ENCODE measurements around the gene RBBP8NL.
A peak's percentile ranks its signal among the peaks of the same experiment; 100 is the strongest.

The RBBP8NL gene

DNA sequence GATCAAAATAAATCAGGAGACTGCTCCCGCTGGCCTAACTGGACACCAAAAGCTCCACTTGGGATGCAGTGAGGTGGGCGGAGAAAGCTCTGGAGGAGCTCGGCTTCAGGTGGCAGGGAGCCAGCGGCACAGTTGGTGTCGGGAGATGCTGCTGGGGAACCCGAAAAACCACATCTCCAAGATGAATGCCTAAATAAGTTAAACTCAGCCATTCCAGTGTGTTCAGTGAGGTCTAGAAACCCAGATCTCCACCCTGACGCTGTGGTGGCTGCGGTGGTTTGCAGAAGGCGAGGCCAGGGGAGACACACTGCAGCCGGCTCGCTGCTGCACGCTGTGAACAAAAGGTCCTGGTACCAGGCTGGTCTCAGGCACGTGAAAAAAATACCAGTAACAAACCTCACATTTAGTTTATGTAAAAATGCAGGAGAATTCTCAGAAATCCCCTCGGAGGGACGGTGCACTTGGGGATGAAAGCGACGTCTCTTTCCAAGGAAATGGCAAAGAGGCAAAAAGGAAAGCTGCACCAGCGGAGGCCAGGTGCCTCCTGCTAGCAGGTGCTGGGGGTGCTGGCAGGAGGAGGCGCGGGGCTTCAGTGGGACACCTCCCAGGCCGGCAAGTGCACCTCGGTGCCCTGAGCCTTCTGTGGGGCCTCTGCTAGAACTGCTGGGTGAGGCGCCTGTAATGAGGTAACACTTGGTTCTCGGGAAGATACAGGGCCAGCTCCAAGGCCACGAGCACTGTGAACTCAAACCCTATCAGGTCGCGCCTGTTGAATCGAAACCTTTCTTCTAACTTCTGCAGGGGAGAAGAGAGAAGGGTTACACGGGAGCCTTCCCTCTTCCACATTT, 36.8 kb downstream of the RBBP8NL start:
- H3K27me3 ChIP-seq (ENCODE audit: control insufficient read depth, insufficient read depth, low read length) = no peaks in the 10 kb centered on the region
- H3K36me3 ChIP-seq (ENCODE audit: control insufficient read depth, insufficient read depth, low read length) = peaks cover 38% of the 10 kb centered on the region
- no peaks in the 10 kb centered on the region for H3K4me1 ChIP-seq (ENCODE audit: control insufficient read depth, insufficient read depth, low read length)
- no peak overlapping the region for H3K9ac ChIP-seq (ENCODE audit: low read depth, low read length)
- H3K4me3 ChIP-seq (ENCODE audit: low read depth, low read length) = no peak overlapping the region
- H3K9me3 ChIP-seq (ENCODE audit: control insufficient read depth, insufficient read depth, low read length) = no peaks in the 10 kb centered on the region

DNA sequence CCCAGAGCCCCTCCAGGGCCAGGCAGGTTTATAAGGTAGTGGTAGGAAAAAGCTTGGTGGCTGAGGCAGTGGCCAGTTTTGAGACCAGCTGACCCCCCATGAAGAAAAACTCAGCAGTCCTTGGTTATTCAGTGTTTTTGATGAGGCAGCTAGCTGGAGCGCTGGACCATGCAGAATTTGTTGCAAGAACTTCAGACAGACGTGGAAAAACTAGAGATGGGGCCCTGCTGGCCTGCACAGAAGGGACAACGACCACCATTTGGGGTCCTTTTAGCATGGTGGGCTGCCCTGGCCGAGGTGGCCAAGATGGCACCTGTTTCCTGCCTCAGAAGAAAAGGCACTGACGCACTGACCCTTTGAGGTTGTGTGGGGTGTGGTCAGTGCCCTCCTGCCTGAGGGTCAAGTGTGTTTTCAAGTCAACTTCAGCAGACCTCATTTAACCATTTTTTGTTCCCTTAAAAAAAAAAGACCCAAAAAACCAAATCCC, 37.7 kb downstream of the RBBP8NL start:
- Histone ChIP-seq H3K4me3 (ENCODE audit: low read depth, low read length) (no peak overlapping the region), H3K27me3 (ENCODE audit: control insufficient read depth, insufficient read depth, low read length) (no peaks in the 10 kb centered on the region), H3K9ac (ENCODE audit: low read depth, low read length) (no peak overlapping the region), H3K9me3 (ENCODE audit: control insufficient read depth, insufficient read depth, low read length) (no peaks in the 10 kb centered on the region), H3K36me3 (ENCODE audit: control insufficient read depth, insufficient read depth, low read length) (peaks cover 38% of the 10 kb centered on the region), H3K4me1 (ENCODE audit: control insufficient read depth, insufficient read depth, low read length) (no peaks in the 10 kb centered on the region)

DNA sequence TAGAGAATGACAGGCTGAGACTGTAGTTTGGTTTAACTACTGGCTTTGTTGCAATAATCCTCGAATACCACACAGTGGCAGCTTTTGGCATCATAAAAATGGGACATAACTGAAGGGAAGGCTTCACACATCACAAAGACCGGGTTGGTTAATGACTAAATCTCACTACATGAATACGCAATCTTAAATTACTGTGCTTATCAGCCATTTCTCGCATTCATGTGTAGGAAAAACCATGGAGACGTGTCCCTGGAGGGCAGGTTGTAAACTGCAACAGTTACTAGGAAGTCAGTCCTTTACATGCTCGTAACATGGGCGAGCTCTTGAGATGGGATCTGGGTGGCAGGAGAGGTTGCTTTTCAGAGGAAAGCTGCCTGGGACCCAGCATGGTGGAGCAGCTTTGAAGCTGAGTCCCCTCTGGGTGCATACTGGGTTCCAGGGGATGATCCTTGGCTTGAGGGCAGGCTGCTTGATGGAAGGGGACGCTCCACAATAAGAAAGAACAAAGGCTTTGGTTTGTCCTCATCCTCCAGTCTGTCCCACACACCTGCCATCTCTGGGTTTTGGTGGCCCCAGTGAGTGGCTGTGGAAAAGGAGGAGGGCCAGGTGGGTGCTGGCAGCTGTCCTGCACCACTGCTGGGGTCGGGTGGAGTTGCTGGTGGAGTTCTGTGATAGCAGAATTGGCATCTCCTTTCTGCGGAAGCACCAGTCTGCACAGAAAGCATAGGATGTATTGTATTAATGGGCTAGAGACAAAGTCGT, 38.3 kb downstream of the RBBP8NL start:
- Histone ChIP-seq H3K9ac (ENCODE audit: low read depth, low read length) (no peak overlapping the region), H3K4me1 (ENCODE audit: control insufficient read depth, insufficient read depth, low read length) (no peaks in the 10 kb centered on the region), H3K27me3 (ENCODE audit: control insufficient read depth, insufficient read depth, low read length) (no peaks in the 10 kb centered on the region), H3K4me3 (ENCODE audit: low read depth, low read length) (no peak overlapping the region), H3K9me3 (ENCODE audit: control insufficient read depth, insufficient read depth, low read length) (no peaks in the 10 kb centered on the region), H3K36me3 (ENCODE audit: control insufficient read depth, insufficient read depth, low read length) (peaks cover 38% of the 10 kb centered on the region)

DNA sequence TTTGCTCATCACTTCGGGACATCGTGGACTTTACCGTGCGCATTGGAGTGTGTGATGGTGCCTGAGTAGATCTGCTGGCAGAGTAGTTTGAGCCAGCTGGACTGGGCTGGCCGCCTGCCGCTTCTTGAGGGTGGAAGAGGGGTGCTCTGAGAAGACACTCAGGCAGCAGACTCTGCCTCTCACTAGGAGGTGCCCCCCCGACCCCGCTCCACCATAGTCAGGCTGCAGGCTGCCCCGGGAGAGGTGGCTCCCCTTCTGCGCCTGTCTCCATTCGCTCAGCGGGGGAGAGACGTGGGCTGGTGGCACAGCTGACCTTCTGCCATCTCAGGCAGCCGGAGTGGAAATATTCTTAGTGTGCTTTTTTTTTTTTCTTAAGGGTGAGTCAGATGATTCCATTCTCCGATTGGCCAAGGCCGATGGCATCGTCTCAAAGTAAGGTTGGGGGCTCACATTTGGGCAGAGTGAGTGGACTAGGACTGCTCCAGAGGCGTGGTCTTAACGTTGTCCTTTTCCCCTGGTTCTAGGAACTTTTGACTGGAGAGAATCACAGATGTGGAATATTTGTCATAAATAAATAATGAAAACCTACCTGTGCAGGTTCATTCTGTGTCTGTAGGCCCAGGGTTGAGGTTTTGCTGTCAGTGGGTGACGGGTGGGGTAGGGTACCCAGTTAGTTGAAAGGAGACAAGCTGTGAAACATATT, 39.3 kb downstream of the RBBP8NL start:
- H3K9ac ChIP-seq (ENCODE audit: low read depth, low read length) = peak overlapping the region; percentile 93
- H3K27me3 ChIP-seq (ENCODE audit: control insufficient read depth, insufficient read depth, low read length) = no peaks in the 10 kb centered on the region
- no peaks in the 10 kb centered on the region for H3K9me3 ChIP-seq (ENCODE audit: control insufficient read depth, insufficient read depth, low read length)
- H3K36me3 ChIP-seq (ENCODE audit: control insufficient read depth, insufficient read depth, low read length) = peaks cover 36% of the 10 kb centered on the region
- H3K4me1 ChIP-seq (ENCODE audit: control insufficient read depth, insufficient read depth, low read length) = no peaks in the 10 kb centered on the region
- H3K4me3 ChIP-seq (ENCODE audit: low read depth, low read length) = peak overlapping the region; percentile 95

DNA sequence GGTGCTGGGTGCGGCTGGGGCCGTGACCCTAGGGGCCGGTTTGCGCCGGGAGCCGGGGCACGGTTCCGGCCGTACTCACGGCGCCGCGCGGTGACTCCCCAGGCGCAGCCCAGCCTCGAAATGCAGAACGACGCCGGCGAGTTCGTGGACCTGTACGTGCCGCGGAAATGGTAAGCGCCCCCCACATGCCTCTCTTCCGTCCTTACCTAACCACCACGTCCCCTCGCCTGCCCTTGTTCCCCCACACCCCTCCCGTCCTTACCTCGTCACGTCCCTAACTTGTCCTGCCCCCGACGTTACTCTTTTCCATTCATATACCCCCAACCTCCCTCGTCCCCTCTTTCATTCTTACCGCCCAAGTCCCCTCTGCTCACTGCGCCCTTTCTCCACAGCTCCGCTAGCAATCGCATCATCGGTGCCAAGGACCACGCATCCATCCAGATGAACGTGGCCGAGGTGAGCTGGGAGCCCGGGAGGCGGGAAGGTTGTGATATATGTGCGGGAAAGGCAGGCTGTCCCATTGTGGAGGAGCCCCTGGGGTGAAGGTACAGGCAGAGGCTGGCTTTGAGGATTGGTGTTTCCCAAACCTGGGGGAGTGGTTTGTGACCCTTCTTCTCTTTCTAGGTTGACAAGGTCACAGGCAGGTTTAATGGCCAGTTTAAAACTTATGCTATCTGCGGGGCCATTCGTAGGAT, 40.0 kb downstream of the RBBP8NL start:
- H3K27me3 ChIP-seq (ENCODE audit: control insufficient read depth, insufficient read depth, low read length) = no peaks in the 10 kb centered on the region
- H3K4me1 ChIP-seq (ENCODE audit: control insufficient read depth, insufficient read depth, low read length) = no peaks in the 10 kb centered on the region

DNA sequence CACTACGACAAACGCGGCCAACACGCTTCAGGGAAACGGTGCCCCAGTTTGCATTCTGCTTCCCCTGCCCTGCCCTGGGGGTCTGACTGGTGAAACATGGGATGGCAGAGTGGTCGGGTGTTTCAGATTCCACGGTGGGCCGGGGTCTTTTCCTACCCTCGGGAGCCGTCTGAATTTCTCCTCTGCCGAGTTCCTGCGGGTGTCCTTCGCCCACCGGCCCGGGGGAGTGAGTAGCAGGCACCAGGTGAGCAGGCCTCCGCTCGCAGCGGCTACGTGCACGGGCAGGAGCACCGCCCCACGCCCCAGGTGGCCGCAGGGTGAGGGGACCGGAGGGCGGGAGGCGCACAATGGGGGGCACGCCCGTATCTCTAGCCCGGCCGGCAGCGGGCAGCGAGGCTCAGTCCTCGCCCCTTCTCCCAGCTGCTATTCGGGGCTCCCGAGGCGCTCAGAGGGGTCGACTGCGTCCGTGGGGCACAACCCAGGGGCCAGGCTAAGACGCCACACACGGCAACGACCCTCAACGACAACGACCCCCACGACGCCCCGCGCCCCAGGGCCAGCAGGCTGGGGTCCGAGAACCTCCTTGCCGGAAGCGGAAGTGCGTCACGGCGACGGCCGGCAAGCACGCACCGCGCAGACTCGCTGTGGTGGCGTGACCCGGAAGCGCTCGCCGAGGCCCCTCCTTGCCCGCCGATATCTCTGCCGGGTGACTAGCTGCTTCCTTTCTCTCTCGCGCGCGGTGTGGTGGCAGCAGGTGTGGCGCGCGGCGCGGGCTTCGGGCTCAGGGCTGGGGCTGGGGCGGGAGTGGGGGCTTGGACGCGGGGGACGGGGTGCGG, 40.7 kb downstream of the RBBP8NL start, which contains the start of gene RPS21:
RPS21 (plus strand) TSS at position 721 of the 836 bp plus-strand sequence. CDS start 236 bp downstream, outside the sequence.
- Histone ChIP-seq H3K27me3 (ENCODE audit: control insufficient read depth, insufficient read depth, low read length) (no peaks in the 10 kb centered on the region), H3K9ac (ENCODE audit: low read depth, low read length) (peak within 1 kb of the TSS; percentile 94), H3K9me3 (ENCODE audit: control insufficient read depth, insufficient read depth, low read length) (no peaks in the 10 kb centered on the region), H3K4me1 (ENCODE audit: control insufficient read depth, insufficient read depth, low read length) (no peaks in the 10 kb centered on the region), H3K4me3 (ENCODE audit: low read depth, low read length) (peak within 1 kb of the TSS; percentile 95), H3K36me3 (ENCODE audit: control insufficient read depth, insufficient read depth, low read length) (peaks cover 39% of the 10 kb centered on the region)

More for the DNA sequence above, 40.0 kb downstream of the RBBP8NL start:
- peak overlapping the region; percentile 95 for H3K4me3 ChIP-seq (ENCODE audit: low read depth, low read length)
- H3K9me3 ChIP-seq (ENCODE audit: control insufficient read depth, insufficient read depth, low read length) = no peaks in the 10 kb centered on the region
- peak overlapping the region; percentile 93 for H3K9ac ChIP-seq (ENCODE audit: low read depth, low read length)
- peaks cover 31% of the 10 kb centered on the region for H3K36me3 ChIP-seq (ENCODE audit: control insufficient read depth, insufficient read depth, low read length)

DNA sequence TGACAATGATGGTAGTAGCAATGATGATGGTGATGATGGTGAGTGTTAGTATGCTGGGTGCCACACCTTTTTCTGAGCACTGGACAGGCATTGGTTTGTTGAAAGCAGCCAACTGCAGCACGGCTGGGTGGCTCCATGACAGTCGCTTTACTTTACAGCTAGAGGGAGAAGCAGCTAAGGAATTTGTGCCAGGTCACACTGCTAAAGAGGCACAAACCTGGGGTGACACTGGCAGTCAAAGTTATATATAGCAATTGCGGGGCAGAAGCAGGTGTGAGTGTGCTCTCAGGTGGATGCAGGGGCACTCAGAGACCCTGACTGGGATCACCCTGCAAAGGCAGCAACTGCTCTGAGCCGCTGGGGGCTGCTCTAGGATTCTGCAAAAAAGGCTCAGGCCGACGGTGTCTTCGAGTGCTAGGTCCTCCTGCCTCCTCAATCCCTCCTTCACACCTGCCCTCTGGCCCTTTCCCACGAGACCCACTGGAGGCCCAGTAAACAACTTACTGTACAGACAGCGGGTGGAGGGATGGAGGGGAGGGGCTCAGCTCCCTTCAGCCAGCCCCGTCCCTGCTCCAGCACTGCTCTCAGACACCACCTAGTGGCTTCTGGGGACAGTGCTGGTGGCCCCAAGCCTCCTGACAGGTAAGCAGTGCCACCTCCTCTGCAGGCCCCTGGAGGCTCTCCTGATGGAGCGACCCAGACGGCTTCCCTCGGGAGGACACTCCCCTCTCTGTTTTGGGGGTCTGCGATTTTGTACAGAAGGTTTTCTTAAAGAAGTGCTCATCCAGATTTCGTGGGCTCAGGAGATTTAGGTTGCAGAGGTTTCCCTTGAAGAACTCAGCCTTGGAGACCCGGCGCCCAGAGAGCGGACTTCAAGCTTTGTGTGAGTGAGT, 44.8 kb downstream of the RBBP8NL start:
- H3K4me1 ChIP-seq (ENCODE audit: control insufficient read depth, insufficient read depth, low read length) = peaks cover 2% of the 10 kb centered on the region
- no peak overlapping the region for H3K4me3 ChIP-seq (ENCODE audit: low read depth, low read length)
- no peak overlapping the region for H3K9ac ChIP-seq (ENCODE audit: low read depth, low read length)

DNA sequence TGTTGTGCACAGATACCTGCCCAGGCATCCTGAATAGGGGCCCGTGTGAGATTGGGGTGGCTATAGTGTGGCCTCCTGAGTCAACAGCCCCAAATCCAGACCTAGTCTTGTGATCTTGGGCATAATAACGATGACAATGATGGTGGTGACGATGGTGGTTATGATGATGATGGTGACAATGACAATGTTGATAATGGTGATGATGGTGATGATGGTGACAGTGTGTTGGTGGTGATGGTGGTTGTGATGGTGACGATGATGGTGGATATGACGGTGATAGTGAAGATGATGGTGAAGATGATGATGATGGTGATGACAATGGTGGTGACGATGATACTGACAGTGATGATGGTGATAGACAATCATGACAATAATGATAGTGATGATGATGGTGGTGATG, 45.5 kb downstream of the RBBP8NL start:
- H3K9ac ChIP-seq (ENCODE audit: low read depth, low read length) = no peak overlapping the region
- H3K27me3 ChIP-seq (ENCODE audit: control insufficient read depth, insufficient read depth, low read length) = no peaks in the 10 kb centered on the region
- H3K9me3 ChIP-seq (ENCODE audit: control insufficient read depth, insufficient read depth, low read length) = no peaks in the 10 kb centered on the region
- peaks cover 13% of the 10 kb centered on the region for H3K36me3 ChIP-seq (ENCODE audit: control insufficient read depth, insufficient read depth, low read length)
- H3K4me1 ChIP-seq (ENCODE audit: control insufficient read depth, insufficient read depth, low read length) = peaks cover 2% of the 10 kb centered on the region
- no peak overlapping the region for H3K4me3 ChIP-seq (ENCODE audit: low read depth, low read length)

More for the DNA sequence above, 44.8 kb downstream of the RBBP8NL start:
- H3K9me3 ChIP-seq (ENCODE audit: control insufficient read depth, insufficient read depth, low read length) = no peaks in the 10 kb centered on the region
- no peaks in the 10 kb centered on the region for H3K27me3 ChIP-seq (ENCODE audit: control insufficient read depth, insufficient read depth, low read length)
- H3K36me3 ChIP-seq (ENCODE audit: control insufficient read depth, insufficient read depth, low read length) = peaks cover 13% of the 10 kb centered on the region

DNA sequence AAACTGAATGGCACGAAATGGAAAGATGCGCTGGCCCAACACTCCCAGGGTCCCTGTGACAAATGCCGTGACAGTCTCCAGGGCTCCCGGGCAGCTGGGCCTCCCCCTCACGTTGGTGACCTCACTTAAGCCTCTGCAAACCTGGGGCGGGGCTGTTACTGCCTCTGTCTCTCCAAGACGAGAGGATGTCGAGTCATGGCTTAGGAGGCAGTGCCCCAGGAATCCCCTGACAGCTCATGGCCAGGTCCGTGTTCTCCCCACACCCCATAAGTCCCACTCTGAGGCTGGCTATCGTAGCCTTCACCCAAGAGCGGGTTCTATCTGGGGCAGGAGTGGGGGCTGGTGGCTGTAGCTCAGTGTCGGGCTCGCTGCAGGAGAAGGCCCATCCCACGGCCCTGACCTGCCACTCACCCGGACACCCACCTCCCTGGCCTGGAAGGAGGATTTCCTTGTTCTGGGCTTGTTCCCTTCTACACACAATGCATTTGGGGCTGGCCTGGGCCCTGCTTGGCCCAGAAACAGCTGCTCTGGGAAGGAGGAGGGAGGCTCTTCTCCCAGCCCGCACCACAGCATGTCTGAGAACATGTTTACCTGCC, 46.0 kb downstream of the RBBP8NL start:
- no peaks in the 10 kb centered on the region for H3K9me3 ChIP-seq (ENCODE audit: control insufficient read depth, insufficient read depth, low read length)
- peaks cover 10% of the 10 kb centered on the region for H3K36me3 ChIP-seq (ENCODE audit: control insufficient read depth, insufficient read depth, low read length)
- no peak overlapping the region for H3K4me3 ChIP-seq (ENCODE audit: low read depth, low read length)
- peaks cover 2% of the 10 kb centered on the region for H3K4me1 ChIP-seq (ENCODE audit: control insufficient read depth, insufficient read depth, low read length)
- no peak overlapping the region for H3K9ac ChIP-seq (ENCODE audit: low read depth, low read length)
- no peaks in the 10 kb centered on the region for H3K27me3 ChIP-seq (ENCODE audit: control insufficient read depth, insufficient read depth, low read length)
